ENCODE results near the gene ALX3. TPM values are rescaled to one million over a fixed set of nuclear protein-coding genes. Genes with fewer than 3 reads are reported as not detected.

The ALX3 gene
- total RNA-seq, 2 donors from 2014 or later = not detected

GRCh38 chr1:110100335-110100734, 29.9 kb upstream of the ALX3 start:
- 85 to 94% methylated on average over 2 of the region's 2 CpGs for WGBS, 2 experiments (ENCODE audit: insufficient coverage in 1 of 2, insufficient read length in 1 of 2)
- H3K27me3 Mint-ChIP-seq (ENCODE audit: insufficient read depth) = peaks cover 12% of the 10 kb centered on the region

GRCh38 chr1:110098222-110099026, 28.0 kb upstream of the ALX3 start:
- no peaks in the 10 kb centered on the region for H3K9me3 ChIP-seq (ENCODE audit: control insufficient read depth, low read length)
- H3K27me3 Mint-ChIP-seq (ENCODE audit: insufficient read depth) = peaks cover 22% of the 10 kb centered on the region
- no peak overlapping the region for H3K27ac ChIP-seq (ENCODE audit: low read depth, low read length)
- H3K4me3 ChIP-seq (ENCODE audit: low read length) = no peak overlapping the region
- DNase-seq = no peak
- H3K4me1 ChIP-seq (ENCODE audit: control insufficient read depth, insufficient read depth, low read length) = no peaks in the 10 kb centered on the region
- TF ChIP-seq CTCF (conservative IDR thresholded peaks at IDR 0.05) = no peak
- no peaks in the 10 kb centered on the region for H3K36me3 ChIP-seq (ENCODE audit: control insufficient read depth, insufficient read depth, low read length)
- 63 to 83% methylated on average over 5 to 9 of the region's 9 CpGs for WGBS, 2 experiments (ENCODE audit: insufficient coverage in 1 of 2, insufficient read length in 1 of 2)
- H3K4me1 Mint-ChIP-seq = no peaks in the 10 kb centered on the region
- H3K36me3 Mint-ChIP-seq (ENCODE audit: low read depth) = no peaks in the 10 kb centered on the region
- H3K27ac Mint-ChIP-seq = no peak overlapping the region
- peaks cover 24% of the 10 kb centered on the region for H3K27me3 ChIP-seq (ENCODE audit: control insufficient read depth, insufficient read depth, low read length, poor library complexity, severe bottlenecking)
- H3K4me3 Mint-ChIP-seq = no peak overlapping the region
- H3K9me3 Mint-ChIP-seq = no peaks in the 10 kb centered on the region
- H3K9ac ChIP-seq (ENCODE audit: extremely low read depth, low read length, poor library complexity, severe bottlenecking) = no peak overlapping the region

More at GRCh38 chr1:110100335-110100734, 29.9 kb upstream of the ALX3 start:
- no peaks in the 10 kb centered on the region for H3K36me3 Mint-ChIP-seq (ENCODE audit: low read depth)
- Histone ChIP-seq H3K9ac (ENCODE audit: extremely low read depth, low read length, poor library complexity, severe bottlenecking) (no peak overlapping the region), H3K36me3 (ENCODE audit: control insufficient read depth, insufficient read depth, low read length) (no peaks in the 10 kb centered on the region), H3K27ac (ENCODE audit: low read depth, low read length) (no peak overlapping the region), H3K9me3 (ENCODE audit: control insufficient read depth, low read length) (no peaks in the 10 kb centered on the region), H3K4me3 (ENCODE audit: low read length) (no peak overlapping the region), H3K4me1 (ENCODE audit: control insufficient read depth, insufficient read depth, low read length) (no peaks in the 10 kb centered on the region), H3K27me3 (ENCODE audit: control insufficient read depth, insufficient read depth, low read length, poor library complexity, severe bottlenecking) (peaks cover 21% of the 10 kb centered on the region)
- no peak overlapping the region for H3K27ac Mint-ChIP-seq
- DNase-seq = no peak
- H3K9me3 Mint-ChIP-seq = no peaks in the 10 kb centered on the region
- no peak for TF ChIP-seq CTCF (conservative IDR thresholded peaks at IDR 0.05)
- no peaks in the 10 kb centered on the region for H3K4me1 Mint-ChIP-seq
- H3K4me3 Mint-ChIP-seq = no peak overlapping the region

GRCh38 chr1:110097507-110098221, 27.2 kb upstream of the ALX3 start:
- no peaks in the 10 kb centered on the region for H3K36me3 ChIP-seq (ENCODE audit: control insufficient read depth, insufficient read depth, low read length)
- no peak overlapping the region for H3K9ac ChIP-seq (ENCODE audit: extremely low read depth, low read length, poor library complexity, severe bottlenecking)
- H3K27me3 Mint-ChIP-seq (ENCODE audit: insufficient read depth) = peaks cover 29% of the 10 kb centered on the region
- no peaks in the 10 kb centered on the region for H3K9me3 Mint-ChIP-seq
- no peak overlapping the region for H3K27ac ChIP-seq (ENCODE audit: low read depth, low read length)
- 86% methylated on average over 10 to 11 of the region's 11 CpGs for WGBS, 2 experiments (ENCODE audit: insufficient coverage in 1 of 2, insufficient read length in 1 of 2)
- H3K27me3 ChIP-seq (ENCODE audit: control insufficient read depth, insufficient read depth, low read length, poor library complexity, severe bottlenecking) = peaks cover 27% of the 10 kb centered on the region
- no peak overlapping the region for H3K4me3 Mint-ChIP-seq
- no peaks in the 10 kb centered on the region for H3K4me1 ChIP-seq (ENCODE audit: control insufficient read depth, insufficient read depth, low read length)
- TF ChIP-seq CTCF (conservative IDR thresholded peaks at IDR 0.05) = no peak
- no peaks in the 10 kb centered on the region for H3K4me1 Mint-ChIP-seq
- no peaks in the 10 kb centered on the region for H3K9me3 ChIP-seq (ENCODE audit: control insufficient read depth, low read length)
- DNase-seq = no peak
- no peak overlapping the region for H3K4me3 ChIP-seq (ENCODE audit: low read length)
- no peak overlapping the region for H3K27ac Mint-ChIP-seq
- H3K36me3 Mint-ChIP-seq (ENCODE audit: low read depth) = no peaks in the 10 kb centered on the region

Data from endodermal cell (in vitro differentiated cells).